ENCODE data around the gene DDX5. TPM values are rescaled to one million over a fixed set of nuclear protein-coding genes. Genes with fewer than 3 reads are reported as not detected.

DDX5 gene
- total and polyA plus RNA-seq, 2 of the 13 experiments (the other 11 are each of a cell fraction or from before 2014, with no cell fraction given) = 503 to 684 TPM

- TF ChIP-seq PATZ1 (CRISPR knock-in tag; IDR thresholded peaks at IDR 0.05) (peak; percentile 44; the same call in 1 of the 2 replicates), XRCC5 (optimal IDR thresholded peaks at IDR 0.05; ENCODE audit: low read length) (peak; percentile 62), ZMYM4 (CRISPR knock-in tag; IDR thresholded peaks at IDR 0.05) (peak; percentile 65), ZNF740 (CRISPR knock-in tag; IDR thresholded peaks at IDR 0.05) (no peak), HNF1A (IDR thresholded peaks at IDR 0.05; ENCODE audit: low read depth) (no peak), HNF1A (CRISPR knock-in tag; IDR thresholded peaks at IDR 0.05; ENCODE audit: borderline replicate concordance) (no peak; the same call in 1 of the 2 replicates), RORA (CRISPR knock-in tag; IDR thresholded peaks at IDR 0.05) (no peak), MTF1 (CRISPR knock-in tag; IDR thresholded peaks at IDR 0.05) (peak; percentile 63; the same call in 1 of the 2 replicates), SRY (CRISPR knock-in tag; IDR thresholded peaks at IDR 0.05) (no peak; the same call in none of the 2 replicates), MED8 (CRISPR knock-in tag; IDR thresholded peaks at IDR 0.05; ENCODE audit: insufficient replicate concordance) (peak; percentile 93), STAT6 (CRISPR knock-in tag; IDR thresholded peaks at IDR 0.05; ENCODE audit: borderline replicate concordance) (0 out of 2 replicates have a peak, but pooled peaks have one; percentile 79), ZNF674 (CRISPR knock-in tag; IDR thresholded peaks at IDR 0.05; ENCODE audit: low read depth) (peak; percentile 90; the same call in 1 of the 2 replicates), ATF7-NPFF (CRISPR knock-in tag; IDR thresholded peaks at IDR 0.05; ENCODE audit: low read depth) (peak; percentile 89), ZBTB46 (CRISPR knock-in tag; IDR thresholded peaks at IDR 0.05; ENCODE audit: borderline replicate concordance) (0 out of 2 replicates have a peak, but pooled peaks have one; percentile 55)
These were observed 9.1 kb downstream of the DDX5 start, which contains the start of gene POLG2 (continued) for GRCh38 chr17:64496786-64497564.

Data from HepG2 (cell line).